Activated T-cell treated with anti-CD3 and anti-CD28 coated beads, Interleukin-2, amount 50 U/mL, for 24 hours (primary cell): ENCODE measurements around the gene LAMA3.

ENCODE experiments used
- DNase-seq: peaks from one replicate; pipeline ENCODE4 v3.0.0-alpha.2; 2020
- H3K27ac Mint-ChIP-seq: 2 replicates; pipeline ENCODE4 v1.8.0; 2020; ENCODE audit warnings: mild to moderate bottlenecking, mixed read lengths
- H3K27me3 Mint-ChIP-seq: 2 replicates; pipeline ENCODE4 v1.8.0; 2020; ENCODE audit warnings: mixed read lengths
- H3K36me3 Mint-ChIP-seq: 2 replicates; pipeline ENCODE4 v1.8.0; 2020; ENCODE audit warnings: low read depth, mixed read lengths
- H3K4me1 Mint-ChIP-seq: 2 replicates; pipeline ENCODE4 v1.8.0; 2020; ENCODE audit warnings: low read depth, mixed read lengths
- H3K4me3 Mint-ChIP-seq: 2 replicates; pipeline ENCODE4 v1.8.0; 2020; ENCODE audit warnings: mild to moderate bottlenecking, moderate library complexity, mixed read lengths
- H3K9me3 Mint-ChIP-seq: 2 replicates; pipeline ENCODE4 v1.8.0; 2020; ENCODE audit warnings: mixed read lengths

LAMA3 gene

GRCh38 chr18:23971666-23972230, 282.5 kb downstream of the LAMA3 start:
- H3K27me3 Mint-ChIP-seq: no peaks in the 10 kb centered on the region
- H3K9me3 Mint-ChIP-seq: peaks cover 2% of the 10 kb centered on the region
- H3K4me1 Mint-ChIP-seq: peaks cover 68% of the 10 kb centered on the region
- H3K36me3 Mint-ChIP-seq: no peaks in the 10 kb centered on the region
- no peak overlapping the region for H3K4me3 Mint-ChIP-seq
- DNase-seq: no peak
- no peak overlapping the region for H3K27ac Mint-ChIP-seq

- Mint-ChIP-seq H3K4me1 (peaks cover 63% of the 10 kb centered on the region), H3K36me3 (no peaks in the 10 kb centered on the region), H3K4me3 (no peak overlapping the region), H3K9me3 (peaks cover 2% of the 10 kb centered on the region), H3K27me3 (no peaks in the 10 kb centered on the region), H3K27ac (peak overlapping the region; percentile 37)
- DNase-seq: no peak
These were observed 283.2 kb downstream of the LAMA3 start for GRCh38 chr18:23972453-23972852.

- no peak overlapping the region for H3K27ac Mint-ChIP-seq
- H3K36me3 Mint-ChIP-seq: no peaks in the 10 kb centered on the region
- peaks cover 2% of the 10 kb centered on the region for H3K9me3 Mint-ChIP-seq
- DNase-seq: no peak
- no peak overlapping the region for H3K4me3 Mint-ChIP-seq
- H3K4me1 Mint-ChIP-seq: peaks cover 37% of the 10 kb centered on the region
- no peaks in the 10 kb centered on the region for H3K27me3 Mint-ChIP-seq
These were observed 287.9 kb downstream of the LAMA3 start for GRCh38 chr18:23977103-23977502.

- no peak for DNase-seq
- Mint-ChIP-seq H3K27me3 (no peaks in the 10 kb centered on the region), H3K4me3 (no peak overlapping the region), H3K27ac (peak overlapping the region; percentile 34), H3K4me1 (peaks cover 34% of the 10 kb centered on the region), H3K9me3 (peaks cover 2% of the 10 kb centered on the region), H3K36me3 (no peaks in the 10 kb centered on the region)
These were observed 288.6 kb downstream of the LAMA3 start for GRCh38 chr18:23977719-23978483.

GRCh38 chr18:23981369-23981980, 292.2 kb downstream of the LAMA3 start:
- Mint-ChIP-seq H3K4me1 (peaks cover 39% of the 10 kb centered on the region), H3K4me3 (no peak overlapping the region), H3K27ac (no peak overlapping the region), H3K36me3 (no peaks in the 10 kb centered on the region), H3K27me3 (no peaks in the 10 kb centered on the region), H3K9me3 (no peaks in the 10 kb centered on the region)
- no peak for DNase-seq

- H3K4me1 Mint-ChIP-seq: peaks cover 46% of the 10 kb centered on the region
- no peak overlapping the region for H3K27ac Mint-ChIP-seq
- H3K27me3 Mint-ChIP-seq: no peaks in the 10 kb centered on the region
- H3K36me3 Mint-ChIP-seq: no peaks in the 10 kb centered on the region
- H3K4me3 Mint-ChIP-seq: no peak overlapping the region
- no peak for DNase-seq
- no peaks in the 10 kb centered on the region for H3K9me3 Mint-ChIP-seq
These were observed 293.2 kb downstream of the LAMA3 start for GRCh38 chr18:23982155-23983079.

- Mint-ChIP-seq H3K27me3 (no peaks in the 10 kb centered on the region), H3K36me3 (no peaks in the 10 kb centered on the region), H3K9me3 (no peaks in the 10 kb centered on the region), H3K4me1 (peaks cover 44% of the 10 kb centered on the region), H3K27ac (no peak overlapping the region), H3K4me3 (no peak overlapping the region)
- DNase-seq: no peak
These were observed 293.9 kb downstream of the LAMA3 start for GRCh38 chr18:23983112-23983511.

GRCh38 chr18:23986600-23987359, 297.5 kb downstream of the LAMA3 start:
- Mint-ChIP-seq H3K4me1 (peaks cover 57% of the 10 kb centered on the region), H3K4me3 (no peak overlapping the region), H3K9me3 (no peaks in the 10 kb centered on the region), H3K36me3 (no peaks in the 10 kb centered on the region), H3K27ac (peak overlapping the region; percentile 83), H3K27me3 (no peaks in the 10 kb centered on the region)
- no peak for DNase-seq

GRCh38 chr18:23990474-23991410, 301.5 kb downstream of the LAMA3 start:
- no peak overlapping the region for H3K4me3 Mint-ChIP-seq
- no peaks in the 10 kb centered on the region for H3K27me3 Mint-ChIP-seq
- H3K9me3 Mint-ChIP-seq: no peaks in the 10 kb centered on the region
- DNase-seq: no peak
- H3K36me3 Mint-ChIP-seq: no peaks in the 10 kb centered on the region
- peaks cover 70% of the 10 kb centered on the region for H3K4me1 Mint-ChIP-seq
- no peak overlapping the region for H3K27ac Mint-ChIP-seq

- peak overlapping the region; percentile 74 for H3K27ac Mint-ChIP-seq
- no peaks in the 10 kb centered on the region for H3K36me3 Mint-ChIP-seq
- no peaks in the 10 kb centered on the region for H3K9me3 Mint-ChIP-seq
- peaks cover 54% of the 10 kb centered on the region for H3K4me1 Mint-ChIP-seq
- H3K27me3 Mint-ChIP-seq: no peaks in the 10 kb centered on the region
- DNase-seq: peak; percentile 58
- peak overlapping the region; percentile 43 for H3K4me3 Mint-ChIP-seq
These were observed 303.1 kb downstream of the LAMA3 start for GRCh38 chr18:23992089-23992940.

- H3K9me3 Mint-ChIP-seq: no peaks in the 10 kb centered on the region
- DNase-seq: no peak
- H3K27me3 Mint-ChIP-seq: no peaks in the 10 kb centered on the region
- no peaks in the 10 kb centered on the region for H3K36me3 Mint-ChIP-seq
- peak overlapping the region; percentile 43 for H3K4me3 Mint-ChIP-seq
- peak overlapping the region; percentile 74 for H3K27ac Mint-ChIP-seq
- H3K4me1 Mint-ChIP-seq: peaks cover 50% of the 10 kb centered on the region
These were observed 303.7 kb downstream of the LAMA3 start for GRCh38 chr18:23992941-23993280.

GRCh38 chr18:23994361-23994902, 305.2 kb downstream of the LAMA3 start:
- H3K9me3 Mint-ChIP-seq: no peaks in the 10 kb centered on the region
- H3K27ac Mint-ChIP-seq: no peak overlapping the region
- no peaks in the 10 kb centered on the region for H3K27me3 Mint-ChIP-seq
- DNase-seq: no peak
- no peaks in the 10 kb centered on the region for H3K36me3 Mint-ChIP-seq
- H3K4me3 Mint-ChIP-seq: peak overlapping the region; percentile 41
- H3K4me1 Mint-ChIP-seq: peaks cover 54% of the 10 kb centered on the region
